SK-N-SH treated with all-trans-retinoic acid at 6 μM for 48 hours (cell line): ENCODE results near the gene SERPINB8.

Experiments
- ATAC-seq: fragments of 200-7000 bp; cut with Tn5 transposase; 3 replicates; pipeline ENCODE4 v1.9.1; 2020; ENCODE audit warnings: mild to moderate bottlenecking, moderate library complexity
- ARNTL ChIP-seq: fragments of 450-650 bp; formaldehyde crosslinking; IDR thresholded peaks from 2 replicates; pipeline ENCODE4 v1.5.0; 2020; ENCODE audit warnings: low read depth, mild to moderate bottlenecking, moderate library complexity, borderline replicate concordance
- BACH2 ChIP-seq: fragments of 250-450 bp; sonication (Bioruptor Pico); IDR thresholded peaks from 2 replicates; pipeline ENCODE4 v1.9.0; 2021; ENCODE audit warnings: mild to moderate bottlenecking, borderline replicate concordance
- CSDC2 ChIP-seq: fragments of 250-450 bp; sonication (Bioruptor Pico); IDR thresholded peaks from 2 replicates; pipeline ENCODE4 v1.5.0; 2020; ENCODE audit warnings: mild to moderate bottlenecking, moderate library complexity
- ESRRG ChIP-seq: fragments of 250-450 bp; sonication (Bioruptor Pico); IDR thresholded peaks from 2 replicates; pipeline ENCODE4 v1.6.1; 2021; ENCODE audit warnings: mild to moderate bottlenecking
- GLIS3 ChIP-seq: fragments of 250-450 bp; sonication (Bioruptor Pico); IDR thresholded peaks from 2 replicates; pipeline ENCODE4 v1.5.0; 2020; ENCODE audit warnings: mild to moderate bottlenecking, moderate library complexity
- ISL1 ChIP-seq: fragments of 250-450 bp; sonication (Bioruptor Pico); IDR thresholded peaks from 2 replicates; pipeline ENCODE4 v2.1.2; 2022; ENCODE audit warnings: mild to moderate bottlenecking, moderate library complexity
- OSR1 ChIP-seq: fragments of 250-450 bp; sonication (Bioruptor Pico); IDR thresholded peaks from 2 replicates; pipeline ENCODE4 v1.8.0; 2022; ENCODE audit warnings: moderate library complexity, mild to moderate bottlenecking, inconsistent platforms
- PPARA ChIP-seq: fragments of 250-450 bp; sonication (Bioruptor Pico); IDR thresholded peaks from 2 replicates; pipeline ENCODE4 v1.5.0; 2020; ENCODE audit warnings: mild to moderate bottlenecking, borderline replicate concordance
- RARB ChIP-seq: fragments of 250-450 bp; sonication (Bioruptor Pico); IDR thresholded peaks from 2 replicates; pipeline ENCODE4 v1.8.0; 2021; ENCODE audit warnings: mild to moderate bottlenecking, moderate library complexity
- SNAI2 ChIP-seq: fragments of 250-450 bp; sonication (Bioruptor Pico); IDR thresholded peaks from 2 replicates; pipeline ENCODE4 v1.5.0; 2020; ENCODE audit warnings: mild to moderate bottlenecking, moderate library complexity
- TCF4 ChIP-seq: fragments of 250-450 bp; sonication (Bioruptor Pico); IDR thresholded peaks from 2 replicates; pipeline ENCODE4 v1.8.0; 2021; ENCODE audit warnings: mild to moderate bottlenecking, moderate library complexity, borderline replicate concordance
- TOX ChIP-seq: fragments of 250-450 bp; sonication (Bioruptor Pico); IDR thresholded peaks from 2 replicates; pipeline ENCODE4 v1.8.0; 2021; ENCODE audit warnings: mild to moderate bottlenecking, moderate library complexity, borderline replicate concordance
- ZC3H10 ChIP-seq: fragments of 250-450 bp; sonication (Bioruptor Pico); IDR thresholded peaks from 2 replicates; pipeline ENCODE4 v1.5.1; 2021; ENCODE audit warnings: mild to moderate bottlenecking, moderate library complexity
- ZFP3 ChIP-seq: fragments of 250-450 bp; sonication (Bioruptor Pico); IDR thresholded peaks from 2 replicates; pipeline ENCODE4 v1.5.0; 2020; ENCODE audit warnings: mild to moderate bottlenecking, moderate library complexity
- ZFP30 ChIP-seq: fragments of 450-650 bp; formaldehyde crosslinking; IDR thresholded peaks from 2 replicates; pipeline ENCODE4 v1.5.0; 2022; ENCODE audit warnings: mild to moderate bottlenecking, moderate library complexity
- ZNF565 ChIP-seq: fragments of 450-650 bp; formaldehyde crosslinking; conservative IDR thresholded peaks from 2 replicates; pipeline ENCODE4 v1.5.0; 2020; ENCODE audit warnings: low read depth, mild to moderate bottlenecking, moderate library complexity
- ZNF70 ChIP-seq: fragments of 450-650 bp; formaldehyde crosslinking; IDR thresholded peaks from 2 replicates; pipeline ENCODE4 v1.5.0; 2020; ENCODE audit warnings: mild to moderate bottlenecking, moderate library complexity
- ZNF8 ChIP-seq: fragments of 450-650 bp; formaldehyde crosslinking; IDR thresholded peaks from 2 replicates; pipeline ENCODE4 v1.5.0; 2020; ENCODE audit warnings: mild to moderate bottlenecking, moderate library complexity
- TF ChIP-seq, protein P1 (sequence below): fragments of 250-450 bp; sonication (Bioruptor Pico); IDR thresholded peaks from 2 replicates; pipeline ENCODE4 v1.8.0; 2021; ENCODE audit warnings: low read depth, mild to moderate bottlenecking, moderate library complexity, borderline replicate concordance
- TF ChIP-seq, protein P2 (sequence below): fragments of 250-450 bp; sonication (Bioruptor Pico); IDR thresholded peaks from 2 replicates; pipeline ENCODE4 v1.5.1; 2020; ENCODE audit warnings: low read depth, mild to moderate bottlenecking, moderate library complexity
- TF ChIP-seq, protein P3 (sequence below): fragments of 250-450 bp; sonication (Bioruptor Pico); IDR thresholded peaks from 2 replicates; pipeline ENCODE4 v1.5.1; 2021; ENCODE audit warnings: mild to moderate bottlenecking, moderate library complexity
- TF ChIP-seq, protein P4 (sequence below): fragments of 250-450 bp; sonication (Bioruptor Pico); IDR thresholded peaks from 2 replicates; pipeline ENCODE4 v1.5.0; 2020; ENCODE audit warnings: mild to moderate bottlenecking, moderate library complexity

Gene SERPINB8

DNA sequence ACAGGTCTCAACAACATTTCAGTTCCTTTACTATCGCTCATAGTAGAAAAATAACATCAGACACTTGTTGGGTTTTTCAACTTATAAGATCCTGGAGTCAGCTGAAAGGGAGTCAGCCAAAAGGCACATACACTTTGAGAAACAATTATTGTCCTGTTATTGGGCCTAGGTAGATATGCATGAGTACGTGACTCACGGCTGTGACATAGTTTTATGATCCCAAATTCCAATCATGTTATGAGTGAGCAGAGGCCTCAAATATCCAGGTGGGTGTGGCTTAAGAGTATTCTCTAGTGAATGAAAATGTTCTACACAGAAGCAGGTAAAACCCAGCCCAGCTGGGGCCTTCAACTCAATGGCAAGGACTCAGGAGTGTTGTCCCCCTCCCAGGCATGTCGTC lies 27.2 kb downstream of the SERPINB8 start:
- TF ChIP-seq ARNTL (no peak), ISL1 (CRISPR knock-in tag) (no peak), ZC3H10 (CRISPR knock-in tag) (no peak), SNAI2 (CRISPR knock-in tag) (no peak), RARB (CRISPR knock-in tag) (no peak)
- TF ChIP-seq, protein P1, sequence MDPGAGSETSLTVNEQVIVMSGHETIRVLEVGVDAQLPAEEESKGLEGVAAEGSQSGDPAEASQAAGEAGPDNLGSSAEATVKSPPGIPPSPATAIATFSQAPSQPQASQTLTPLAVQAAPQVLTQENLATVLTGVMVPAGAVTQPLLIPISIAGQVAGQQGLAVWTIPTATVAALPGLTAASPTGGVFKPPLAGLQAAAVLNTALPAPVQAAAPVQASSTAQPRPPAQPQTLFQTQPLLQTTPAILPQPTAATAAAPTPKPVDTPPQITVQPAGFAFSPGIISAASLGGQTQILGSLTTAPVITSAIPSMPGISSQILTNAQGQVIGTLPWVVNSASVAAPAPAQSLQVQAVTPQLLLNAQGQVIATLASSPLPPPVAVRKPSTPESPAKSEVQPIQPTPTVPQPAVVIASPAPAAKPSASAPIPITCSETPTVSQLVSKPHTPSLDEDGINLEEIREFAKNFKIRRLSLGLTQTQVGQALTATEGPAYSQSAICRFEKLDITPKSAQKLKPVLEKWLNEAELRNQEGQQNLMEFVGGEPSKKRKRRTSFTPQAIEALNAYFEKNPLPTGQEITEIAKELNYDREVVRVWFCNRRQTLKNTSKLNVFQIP (CRISPR knock-in tag): no peak
- TF ChIP-seq, protein P2, sequence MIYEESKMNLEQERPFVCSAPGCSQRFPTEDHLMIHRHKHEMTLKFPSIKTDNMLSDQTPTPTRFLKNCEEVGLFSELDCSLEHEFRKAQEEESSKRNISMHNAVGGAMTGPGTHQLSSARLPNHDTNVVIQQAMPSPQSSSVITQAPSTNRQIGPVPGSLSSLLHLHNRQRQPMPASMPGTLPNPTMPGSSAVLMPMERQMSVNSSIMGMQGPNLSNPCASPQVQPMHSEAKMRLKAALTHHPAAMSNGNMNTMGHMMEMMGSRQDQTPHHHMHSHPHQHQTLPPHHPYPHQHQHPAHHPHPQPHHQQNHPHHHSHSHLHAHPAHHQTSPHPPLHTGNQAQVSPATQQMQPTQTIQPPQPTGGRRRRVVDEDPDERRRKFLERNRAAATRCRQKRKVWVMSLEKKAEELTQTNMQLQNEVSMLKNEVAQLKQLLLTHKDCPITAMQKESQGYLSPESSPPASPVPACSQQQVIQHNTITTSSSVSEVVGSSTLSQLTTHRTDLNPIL (CRISPR knock-in tag): no peak
- TF ChIP-seq, all 23 proteins: peak for 0
- no peak for ATAC-seq

DNA sequence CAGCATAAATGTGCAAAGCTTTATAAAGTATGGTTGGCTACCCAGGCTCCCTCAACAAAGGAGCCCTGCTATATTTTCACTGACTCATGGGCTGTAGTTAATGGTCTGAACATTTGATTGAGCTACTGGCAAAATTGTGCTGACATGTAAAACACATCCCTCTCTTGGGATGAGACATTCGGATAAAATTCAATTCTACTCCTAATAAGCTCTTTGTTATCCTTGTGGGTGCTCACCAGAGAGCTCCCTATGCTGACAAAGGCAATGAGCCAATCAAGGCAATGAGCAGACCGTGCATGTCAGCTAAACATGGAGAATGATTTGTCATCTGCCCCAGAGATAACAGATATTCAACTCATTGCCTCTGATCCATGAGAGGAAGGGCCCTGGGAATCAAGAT lies 27.7 kb downstream of the SERPINB8 start:
- ATAC-seq: no peak
- no peak for TF ChIP-seq GLIS3 (CRISPR knock-in tag)
- no peak for TF ChIP-seq SNAI2 (CRISPR knock-in tag)
- TF ChIP-seq BACH2: no peak
- TF ChIP-seq ZNF565: no peak
- TF ChIP-seq ZNF8 (CRISPR knock-in tag): no peak
- TF ChIP-seq, protein P3, sequence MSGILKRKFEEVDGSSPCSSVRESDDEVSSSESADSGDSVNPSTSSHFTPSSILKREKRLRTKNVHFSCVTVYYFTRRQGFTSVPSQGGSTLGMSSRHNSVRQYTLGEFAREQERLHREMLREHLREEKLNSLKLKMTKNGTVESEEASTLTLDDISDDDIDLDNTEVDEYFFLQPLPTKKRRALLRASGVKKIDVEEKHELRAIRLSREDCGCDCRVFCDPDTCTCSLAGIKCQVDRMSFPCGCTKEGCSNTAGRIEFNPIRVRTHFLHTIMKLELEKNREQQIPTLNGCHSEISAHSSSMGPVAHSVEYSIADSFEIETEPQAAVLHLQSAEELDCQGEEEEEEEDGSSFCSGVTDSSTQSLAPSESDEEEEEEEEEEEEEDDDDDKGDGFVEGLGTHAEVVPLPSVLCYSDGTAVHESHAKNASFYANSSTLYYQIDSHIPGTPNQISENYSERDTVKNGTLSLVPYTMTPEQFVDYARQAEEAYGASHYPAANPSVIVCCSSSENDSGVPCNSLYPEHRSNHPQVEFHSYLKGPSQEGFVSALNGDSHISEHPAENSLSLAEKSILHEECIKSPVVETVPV (CRISPR knock-in tag): no peak
- TF ChIP-seq RARB (CRISPR knock-in tag): no peak
- no peak for TF ChIP-seq TOX
- no peak for TF ChIP-seq TCF4 (CRISPR knock-in tag)
- TF ChIP-seq, protein P2 (CRISPR knock-in tag): no peak
- TF ChIP-seq CSDC2 (CRISPR knock-in tag): no peak
- TF ChIP-seq ARNTL: no peak
- TF ChIP-seq ESRRG: no peak
- no peak for TF ChIP-seq ISL1 (CRISPR knock-in tag)
- TF ChIP-seq, protein P1 (CRISPR knock-in tag): no peak
- TF ChIP-seq OSR1: no peak
- no peak for TF ChIP-seq PPARA (CRISPR knock-in tag)
- no peak for TF ChIP-seq ZFP30 (CRISPR knock-in tag)
- TF ChIP-seq ZFP3 (CRISPR knock-in tag): no peak
- TF ChIP-seq, all 23 proteins: peak for 0

DNA sequence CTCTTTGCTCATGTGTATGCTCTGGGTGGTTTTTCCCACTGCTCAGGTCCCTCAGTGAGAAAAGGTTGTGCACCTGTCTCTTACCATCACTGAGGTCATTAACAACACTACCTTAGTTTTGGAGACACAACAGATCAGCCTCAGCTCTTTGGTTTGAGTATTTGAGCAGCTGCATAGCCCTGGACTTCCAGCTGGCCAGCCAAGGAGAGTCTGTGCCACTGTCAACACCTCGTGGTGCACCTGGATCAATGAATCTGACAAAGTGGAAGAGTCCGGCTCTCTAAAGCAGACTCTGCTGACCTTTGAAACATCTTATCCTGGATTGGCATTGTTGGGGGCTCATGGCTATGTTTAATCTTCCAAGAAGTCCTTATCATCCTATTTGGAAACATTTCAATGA lies 30.0 kb downstream of the SERPINB8 start:
- TF ChIP-seq, protein P3 (CRISPR knock-in tag): no peak
- TF ChIP-seq OSR1 (no peak), TOX (no peak), ZNF565 (no peak), ZNF70 (no peak), BACH2 (no peak), TCF4 (CRISPR knock-in tag) (no peak), ARNTL (no peak), ZNF8 (CRISPR knock-in tag) (no peak), ZFP3 (CRISPR knock-in tag) (no peak), GLIS3 (CRISPR knock-in tag) (no peak), ZFP30 (CRISPR knock-in tag) (no peak), CSDC2 (CRISPR knock-in tag) (no peak), SNAI2 (CRISPR knock-in tag) (no peak), ESRRG (no peak), ZC3H10 (CRISPR knock-in tag) (no peak)
- TF ChIP-seq, protein P4, sequence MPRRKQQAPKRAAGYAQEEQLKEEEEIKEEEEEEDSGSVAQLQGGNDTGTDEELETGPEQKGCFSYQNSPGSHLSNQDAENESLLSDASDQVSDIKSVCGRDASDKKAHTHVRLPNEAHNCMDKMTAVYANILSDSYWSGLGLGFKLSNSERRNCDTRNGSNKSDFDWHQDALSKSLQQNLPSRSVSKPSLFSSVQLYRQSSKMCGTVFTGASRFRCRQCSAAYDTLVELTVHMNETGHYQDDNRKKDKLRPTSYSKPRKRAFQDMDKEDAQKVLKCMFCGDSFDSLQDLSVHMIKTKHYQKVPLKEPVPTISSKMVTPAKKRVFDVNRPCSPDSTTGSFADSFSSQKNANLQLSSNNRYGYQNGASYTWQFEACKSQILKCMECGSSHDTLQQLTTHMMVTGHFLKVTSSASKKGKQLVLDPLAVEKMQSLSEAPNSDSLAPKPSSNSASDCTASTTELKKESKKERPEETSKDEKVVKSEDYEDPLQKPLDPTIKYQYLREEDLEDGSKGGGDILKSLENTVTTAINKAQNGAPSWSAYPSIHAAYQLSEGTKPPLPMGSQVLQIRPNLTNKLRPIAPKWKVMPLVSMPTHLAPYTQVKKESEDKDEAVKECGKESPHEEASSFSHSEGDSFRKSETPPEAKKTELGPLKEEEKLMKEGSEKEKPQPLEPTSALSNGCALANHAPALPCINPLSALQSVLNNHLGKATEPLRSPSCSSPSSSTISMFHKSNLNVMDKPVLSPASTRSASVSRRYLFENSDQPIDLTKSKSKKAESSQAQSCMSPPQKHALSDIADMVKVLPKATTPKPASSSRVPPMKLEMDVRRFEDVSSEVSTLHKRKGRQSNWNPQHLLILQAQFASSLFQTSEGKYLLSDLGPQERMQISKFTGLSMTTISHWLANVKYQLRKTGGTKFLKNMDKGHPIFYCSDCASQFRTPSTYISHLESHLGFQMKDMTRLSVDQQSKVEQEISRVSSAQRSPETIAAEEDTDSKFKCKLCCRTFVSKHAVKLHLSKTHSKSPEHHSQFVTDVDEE: no peak
- no peak for ATAC-seq
